Breast epithelium (tissue), 3 donors: ENCODE measurements around the gene SEPHS1.

Experiments used
- CTCF ChIP-seq, 3 donors: fragments of 450-650 bp; IDR thresholded peaks; one replicate each; pipeline ENCODE4 v1.5.1; 2016 to 2017; ENCODE audit warnings: antibody characterized with exemption in 3 of 3, mild to moderate bottlenecking in 3 of 3, moderate library complexity in 3 of 3
- POLR2A ChIP-seq: fragments of 450-650 bp; IDR thresholded peaks from one replicate; pipeline ENCODE4 v1.6.1; 2016; ENCODE audit warnings: antibody characterized with exemption, mild to moderate bottlenecking, moderate library complexity

DNA sequence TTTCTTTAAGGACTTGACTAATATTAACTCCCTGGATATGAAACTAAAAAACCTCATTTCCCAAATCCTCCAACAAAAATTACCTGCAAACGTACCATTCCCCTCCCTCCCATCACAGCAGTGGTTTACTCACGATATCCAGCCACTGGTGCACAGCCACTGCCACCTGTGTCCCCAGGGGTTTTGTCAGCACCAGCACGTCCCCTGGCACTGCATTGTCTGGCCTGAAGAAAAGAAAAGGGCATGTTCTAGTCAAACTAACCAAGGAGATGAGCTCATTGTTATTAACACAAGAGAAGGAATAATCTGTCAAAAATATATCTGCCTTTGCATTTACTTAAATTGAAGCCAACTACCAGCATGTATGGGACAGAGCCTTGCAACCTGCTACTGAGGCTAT is 18.5 kb downstream of the SEPHS1 start:
- no peak for TF ChIP-seq POLR2A
- TF ChIP-seq CTCF (IDR thresholded peaks at IDR 0.05) = no peak
